Neural cell (in vitro differentiated cells): ENCODE data around the gene CREB3L1. TPM values are rescaled to one million over a fixed set of nuclear protein-coding genes. Genes with fewer than 3 reads are reported as not detected.

Source experiments
- H2AFZ ChIP-seq: fragments of 200-600, 300-800 bp; sonication (generic), shearing (Covaris generic); 2 replicates; pipeline ENCODE4 v1.6.0; 2014; ENCODE audit warnings: low read depth, mild to moderate bottlenecking, antibody characterized with exemption, low read length, moderate library complexity
- H3F3A ChIP-seq: fragments of 200-600 bp; shearing (Covaris generic); 2 replicates; pipeline ENCODE4 v1.6.1; 2016; ENCODE audit warnings: mild to moderate bottlenecking, moderate library complexity, mixed read lengths, antibody characterized with exemption, low read length; ENCODE audit not compliant: insufficient read depth, poor library complexity, severe bottlenecking
- H3K27ac ChIP-seq: fragments of 200-600, 300-800 bp; sonication (generic), shearing (Covaris generic); 2 replicates; pipeline ENCODE4 v1.5.1; 2014; ENCODE audit warnings: mild to moderate bottlenecking, low read length, moderate library complexity
- H3K27me3 ChIP-seq: fragments of 300-800, 200-600 bp; sonication (generic), shearing (Covaris generic); 2 replicates; pipeline ENCODE4 v1.6.0; 2014; ENCODE audit warnings: mild to moderate bottlenecking, low read depth, low read length, moderate library complexity; ENCODE audit not compliant: insufficient read depth
- H3K36me3 ChIP-seq: fragments of 300-800, 200-600 bp; sonication (generic), shearing (Covaris generic); 2 replicates; pipeline ENCODE4 v1.5.1; 2014; ENCODE audit warnings: mild to moderate bottlenecking, antibody characterized with exemption, low read length, moderate library complexity; ENCODE audit not compliant: insufficient read depth
- H3K4me2 ChIP-seq: fragments of 300-800, 200-600 bp; sonication (generic), shearing (Covaris generic); 2 replicates; pipeline ENCODE4 v1.6.0; 2014; ENCODE audit warnings: mild to moderate bottlenecking, low read length
- H3K4me3 ChIP-seq: fragments of 300-800, 200-600 bp; sonication (generic), shearing (Covaris generic); 2 replicates; pipeline ENCODE4 v1.5.1; 2014; ENCODE audit warnings: mild to moderate bottlenecking, low read length, moderate library complexity
- H3K79me2 ChIP-seq: fragments of 200-600 bp; shearing (Covaris generic); replicated peaks from 2 replicates; pipeline ENCODE4 v1.6.0; 2014; ENCODE audit warnings: mild to moderate bottlenecking, low read length, moderate library complexity; ENCODE audit not compliant: insufficient read depth
- H3K9ac ChIP-seq: fragments of 300-800, 200-600 bp; sonication (generic), shearing (Covaris generic); 2 replicates; pipeline ENCODE4 v1.6.1; 2016; ENCODE audit warnings: mild to moderate bottlenecking, low read length, mixed read lengths
- H3K9me2 ChIP-seq: fragments of 200-600 bp; shearing (Covaris generic); 2 replicates; pipeline ENCODE4 v1.6.1; 2016; ENCODE audit warnings: mild to moderate bottlenecking, low read length, mixed read lengths; ENCODE audit not compliant: insufficient read depth
- H3K9me3 ChIP-seq: fragments of 200-600, 300-800 bp; sonication (generic), shearing (Covaris generic); 2 replicates; pipeline ENCODE4 v1.6.1; 2016; ENCODE audit warnings: mild to moderate bottlenecking, mixed run types, low read length, moderate library complexity, mixed read lengths
- H4K20me1 ChIP-seq: fragments of 200-600 bp; shearing (Covaris generic); 2 replicates; pipeline ENCODE4 v1.6.1; 2016; ENCODE audit warnings: mild to moderate bottlenecking, mixed run types; ENCODE audit not compliant: insufficient read depth
- EP300 ChIP-seq: fragments of 450-650 bp; conservative IDR thresholded peaks from 2 replicates; pipeline ENCODE4 v1.6.1; 2014; ENCODE audit warnings: antibody characterized with exemption, mild to moderate bottlenecking, moderate library complexity; ENCODE audit not compliant: poor library complexity, severe bottlenecking
- EZH2 ChIP-seq: fragments of 200-600, 300-800 bp; shearing (Covaris generic), sonication (generic); IDR thresholded peaks from 2 replicates; pipeline ENCODE4 v1.6.1; 2014; ENCODE audit warnings: antibody characterized with exemption, low read length, borderline replicate concordance, mild to moderate bottlenecking; ENCODE audit not compliant: insufficient read depth, poor library complexity, severe bottlenecking
- MXI1 ChIP-seq: fragments of 450-650 bp; conservative IDR thresholded peaks from 2 replicates; pipeline ENCODE4 v1.6.1; 2014; ENCODE audit warnings: antibody characterized with exemption, mild to moderate bottlenecking; ENCODE audit not compliant: poor library complexity, severe bottlenecking
- POLR2AphosphoS5 ChIP-seq: IDR thresholded peaks from 2 replicates; pipeline ENCODE4 v1.6.1; 2012
- RAD21 ChIP-seq: fragments of 450-650 bp; conservative IDR thresholded peaks from 2 replicates; pipeline ENCODE4 v1.6.1; 2014; ENCODE audit warnings: antibody characterized with exemption, mild to moderate bottlenecking, moderate library complexity
- SMC3 ChIP-seq: fragments of 450-650 bp; conservative IDR thresholded peaks from 2 replicates; pipeline ENCODE4 v1.6.1; 2014; ENCODE audit warnings: antibody characterized with exemption, mild to moderate bottlenecking, moderate library complexity; ENCODE audit not compliant: poor library complexity
- TAF1 ChIP-seq: IDR thresholded peaks from 2 replicates; pipeline ENCODE4 v1.6.1; 2012; ENCODE audit warnings: low read depth
- polyA plus RNA-seq: library from polyadenylated mRNA; depleted of rRNA; stranded (reverse); fragments of >200 nt; gene quantifications from 2 replicates; pipeline ENCODE4 v1.2.3, GENCODE V29; 2014
- TF ChIP-seq, protein P1 (sequence below): fragments of 450-650 bp; IDR thresholded peaks from 2 replicates; pipeline ENCODE4 v1.5.1; 2014; ENCODE audit warnings: antibody characterized with exemption, mild to moderate bottlenecking, moderate library complexity; ENCODE audit not compliant: poor library complexity, severe bottlenecking
- TF ChIP-seq, protein P2 (sequence below): IDR thresholded peaks from 2 replicates; pipeline ENCODE4 v1.6.1; 2012; ENCODE audit warnings: borderline replicate concordance

Gene CREB3L1
- polyA plus RNA-seq, 1 donor from 2014 or later: not detected

DNA sequence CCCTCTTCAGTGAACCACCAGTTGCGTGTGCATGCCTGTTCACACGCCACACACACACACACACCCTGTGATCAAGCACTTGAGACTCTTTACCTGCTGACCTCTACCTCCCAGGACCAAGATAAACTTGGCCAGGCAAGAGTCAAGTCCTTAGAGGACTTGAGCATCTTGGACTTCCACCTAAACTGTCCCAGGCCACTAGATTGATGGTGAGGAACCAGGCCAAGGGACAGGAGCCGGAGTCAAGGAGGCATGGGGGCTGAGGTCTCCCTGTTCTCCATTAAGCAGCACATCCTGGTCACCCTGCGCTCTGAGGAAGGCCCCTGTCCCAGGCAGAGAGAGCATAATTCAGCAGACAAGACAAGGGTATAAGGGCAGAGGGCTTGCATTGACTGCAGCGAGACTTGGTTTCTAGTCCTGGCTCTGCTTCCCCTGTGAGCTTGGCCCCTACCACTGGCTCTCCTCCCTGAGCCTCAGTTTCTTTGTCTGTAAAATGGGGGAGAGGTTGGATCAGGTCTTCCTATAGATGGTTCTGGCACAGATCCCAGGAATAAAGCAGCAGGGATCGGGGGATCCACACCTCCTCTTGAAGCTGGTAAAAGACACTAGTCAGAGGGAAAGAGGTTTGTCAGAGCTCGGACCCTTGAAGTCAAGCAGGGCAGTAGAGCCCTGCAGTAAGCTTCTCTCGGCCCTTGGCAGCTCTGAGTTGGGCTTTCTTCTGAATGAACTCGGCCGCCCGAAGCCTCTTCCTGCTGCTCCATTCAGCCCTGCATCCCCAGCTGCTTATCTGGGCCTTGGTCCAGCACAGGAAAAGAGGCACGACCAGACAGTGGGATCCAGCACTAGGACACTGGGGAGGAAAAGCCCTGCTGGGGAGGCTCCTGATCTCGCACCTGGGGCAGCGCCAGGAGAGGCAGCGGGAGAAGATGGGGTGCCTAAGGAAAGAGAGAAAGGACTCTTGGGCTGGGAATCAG is 2.0 kb downstream of the CREB3L1 start:
- Histone ChIP-seq H3K4me2 (no peak overlapping the region), H3K9me3 (no peaks in the 10 kb centered on the region), H3F3A (no peaks in the 10 kb centered on the region), H4K20me1 (no peaks in the 10 kb centered on the region), H3K9me2 (no peaks in the 10 kb centered on the region), H2AFZ (no peak overlapping the region), H3K4me3 (no peak overlapping the region), H3K27me3 (peaks cover 30% of the 10 kb centered on the region), H3K79me2 (no peaks in the 10 kb centered on the region), H3K36me3 (no peaks in the 10 kb centered on the region), H3K27ac (no peak overlapping the region), H3K9ac (no peak overlapping the region)
- TF ChIP-seq, protein P1, sequence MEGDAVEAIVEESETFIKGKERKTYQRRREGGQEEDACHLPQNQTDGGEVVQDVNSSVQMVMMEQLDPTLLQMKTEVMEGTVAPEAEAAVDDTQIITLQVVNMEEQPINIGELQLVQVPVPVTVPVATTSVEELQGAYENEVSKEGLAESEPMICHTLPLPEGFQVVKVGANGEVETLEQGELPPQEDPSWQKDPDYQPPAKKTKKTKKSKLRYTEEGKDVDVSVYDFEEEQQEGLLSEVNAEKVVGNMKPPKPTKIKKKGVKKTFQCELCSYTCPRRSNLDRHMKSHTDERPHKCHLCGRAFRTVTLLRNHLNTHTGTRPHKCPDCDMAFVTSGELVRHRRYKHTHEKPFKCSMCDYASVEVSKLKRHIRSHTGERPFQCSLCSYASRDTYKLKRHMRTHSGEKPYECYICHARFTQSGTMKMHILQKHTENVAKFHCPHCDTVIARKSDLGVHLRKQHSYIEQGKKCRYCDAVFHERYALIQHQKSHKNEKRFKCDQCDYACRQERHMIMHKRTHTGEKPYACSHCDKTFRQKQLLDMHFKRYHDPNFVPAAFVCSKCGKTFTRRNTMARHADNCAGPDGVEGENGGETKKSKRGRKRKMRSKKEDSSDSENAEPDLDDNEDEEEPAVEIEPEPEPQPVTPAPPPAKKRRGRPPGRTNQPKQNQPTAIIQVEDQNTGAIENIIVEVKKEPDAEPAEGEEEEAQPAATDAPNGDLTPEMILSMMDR: no peak
- TF ChIP-seq SMC3: no peak
- no peak for TF ChIP-seq TAF1
- TF ChIP-seq, protein P2, sequence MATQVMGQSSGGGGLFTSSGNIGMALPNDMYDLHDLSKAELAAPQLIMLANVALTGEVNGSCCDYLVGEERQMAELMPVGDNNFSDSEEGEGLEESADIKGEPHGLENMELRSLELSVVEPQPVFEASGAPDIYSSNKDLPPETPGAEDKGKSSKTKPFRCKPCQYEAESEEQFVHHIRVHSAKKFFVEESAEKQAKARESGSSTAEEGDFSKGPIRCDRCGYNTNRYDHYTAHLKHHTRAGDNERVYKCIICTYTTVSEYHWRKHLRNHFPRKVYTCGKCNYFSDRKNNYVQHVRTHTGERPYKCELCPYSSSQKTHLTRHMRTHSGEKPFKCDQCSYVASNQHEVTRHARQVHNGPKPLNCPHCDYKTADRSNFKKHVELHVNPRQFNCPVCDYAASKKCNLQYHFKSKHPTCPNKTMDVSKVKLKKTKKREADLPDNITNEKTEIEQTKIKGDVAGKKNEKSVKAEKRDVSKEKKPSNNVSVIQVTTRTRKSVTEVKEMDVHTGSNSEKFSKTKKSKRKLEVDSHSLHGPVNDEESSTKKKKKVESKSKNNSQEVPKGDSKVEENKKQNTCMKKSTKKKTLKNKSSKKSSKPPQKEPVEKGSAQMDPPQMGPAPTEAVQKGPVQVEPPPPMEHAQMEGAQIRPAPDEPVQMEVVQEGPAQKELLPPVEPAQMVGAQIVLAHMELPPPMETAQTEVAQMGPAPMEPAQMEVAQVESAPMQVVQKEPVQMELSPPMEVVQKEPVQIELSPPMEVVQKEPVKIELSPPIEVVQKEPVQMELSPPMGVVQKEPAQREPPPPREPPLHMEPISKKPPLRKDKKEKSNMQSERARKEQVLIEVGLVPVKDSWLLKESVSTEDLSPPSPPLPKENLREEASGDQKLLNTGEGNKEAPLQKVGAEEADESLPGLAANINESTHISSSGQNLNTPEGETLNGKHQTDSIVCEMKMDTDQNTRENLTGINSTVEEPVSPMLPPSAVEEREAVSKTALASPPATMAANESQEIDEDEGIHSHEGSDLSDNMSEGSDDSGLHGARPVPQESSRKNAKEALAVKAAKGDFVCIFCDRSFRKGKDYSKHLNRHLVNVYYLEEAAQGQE: no peak
- TF ChIP-seq RAD21: no peak
- no peak for TF ChIP-seq EP300
- no peak for TF ChIP-seq POLR2AphosphoS5
- TF ChIP-seq EZH2: no peak
- no peak for TF ChIP-seq MXI1

DNA sequence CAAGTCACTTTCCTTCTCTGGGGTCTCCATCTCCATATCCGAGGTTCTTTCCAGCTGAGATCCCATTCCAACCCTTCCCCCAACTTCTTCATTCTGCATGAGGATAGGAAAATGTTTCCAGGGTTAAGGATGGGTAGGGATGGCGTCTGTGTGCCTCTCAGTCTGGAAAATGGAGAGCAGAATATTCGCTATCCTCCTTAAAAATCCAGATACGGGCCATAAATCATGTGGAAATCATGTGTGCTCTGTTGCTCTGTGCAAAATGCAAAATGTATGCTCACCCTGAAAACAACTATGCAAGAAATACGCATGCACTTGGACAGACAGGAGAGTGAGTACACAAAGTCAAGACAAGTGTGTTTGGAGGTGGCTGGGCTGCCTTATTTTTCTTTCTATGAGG is 3.2 kb downstream of the CREB3L1 start:
- Histone ChIP-seq H3K4me3 (no peak overlapping the region), H3K27me3 (peaks cover 30% of the 10 kb centered on the region), H3K27ac (no peak overlapping the region)

More for the DNA sequence above, 3.2 kb downstream of the CREB3L1 start:
- no peak overlapping the region for H3K4me2 ChIP-seq
- H3K9ac ChIP-seq: no peak overlapping the region
- H3K9me3 ChIP-seq: no peaks in the 10 kb centered on the region
- H2AFZ ChIP-seq: no peak overlapping the region
- no peaks in the 10 kb centered on the region for H3K9me2 ChIP-seq
- TF ChIP-seq POLR2AphosphoS5 (no peak), TAF1 (no peak), MXI1 (no peak), EZH2 (no peak), EP300 (no peak), SMC3 (no peak)
- TF ChIP-seq, protein P2: no peak
- no peaks in the 10 kb centered on the region for H3K36me3 ChIP-seq
- H3K79me2 ChIP-seq: no peaks in the 10 kb centered on the region
- no peaks in the 10 kb centered on the region for H4K20me1 ChIP-seq
- H3F3A ChIP-seq: no peaks in the 10 kb centered on the region
